Progenitor cell of endocrine pancreas (in vitro differentiated cells): ENCODE measurements around the gene COL23A1. TPM values are rescaled to one million over a fixed set of nuclear protein-coding genes. Genes with fewer than 3 reads are reported as not detected.

Experiments used
- DNase-seq: peaks from one replicate; pipeline ENCODE4 v3.0.0; 2021; ENCODE audit warnings: low spot score; ENCODE audit not compliant: unreplicated experiment
- H3K27ac Mint-ChIP-seq: 2 replicates; pipeline ENCODE4 v1.8.0; 2021; ENCODE audit warnings: mild to moderate bottlenecking, moderate library complexity, mixed read lengths
- H3K27me3 Mint-ChIP-seq: 2 replicates; pipeline ENCODE4 v1.8.0; 2021; ENCODE audit warnings: mixed read lengths
- H3K36me3 Mint-ChIP-seq: 2 replicates; pipeline ENCODE4 v1.8.0; 2022; ENCODE audit warnings: mixed read lengths; ENCODE audit not compliant: insufficient read depth
- H3K4me1 Mint-ChIP-seq: 2 replicates; pipeline ENCODE4 v1.8.0; 2021; ENCODE audit warnings: low read depth, mixed read lengths
- H3K4me3 Mint-ChIP-seq: 2 replicates; pipeline ENCODE4 v1.8.0; 2021; ENCODE audit warnings: low read depth, mild to moderate bottlenecking, moderate library complexity, mixed read lengths
- H3K9me3 Mint-ChIP-seq: 2 replicates; pipeline ENCODE4 v1.8.0; 2021; ENCODE audit warnings: low read depth, mixed read lengths
- CTCF ChIP-seq: fragments of 200-600 bp; sonication (generic); IDR thresholded peaks from one replicate; pipeline ENCODE4 v1.5.0; 2021; ENCODE audit warnings: antibody characterized with exemption, mild to moderate bottlenecking; ENCODE audit not compliant: unreplicated experiment
- total RNA-seq: library from RNA; stranded (reverse); gene quantifications from 2 replicates; pipeline ENCODE4 v1.2.1, GENCODE V29; 2021

The COL23A1 gene
- total RNA-seq, 1 donor from 2014 or later, result 0.36 TPM

GRCh38 chr5:178439493-178440180 is 150.6 kb downstream of the COL23A1 start:
- Mint-ChIP-seq H3K9me3 (no peaks in the 10 kb centered on the region), H3K36me3 (no peaks in the 10 kb centered on the region), H3K27ac (no peak overlapping the region), H3K27me3 (peaks cover 4% of the 10 kb centered on the region), H3K4me3 (no peak overlapping the region), H3K4me1 (no peaks in the 10 kb centered on the region)
- DNase-seq, result no peak
- TF ChIP-seq CTCF, result no peak

GRCh38 chr5:178438796-178439195 is 151.4 kb downstream of the COL23A1 start:
- H3K4me3 Mint-ChIP-seq, result no peak overlapping the region
- peaks cover 4% of the 10 kb centered on the region for H3K27me3 Mint-ChIP-seq
- DNase-seq, result no peak
- H3K27ac Mint-ChIP-seq, result no peak overlapping the region
- H3K9me3 Mint-ChIP-seq, result no peaks in the 10 kb centered on the region
- TF ChIP-seq CTCF, result no peak
- H3K36me3 Mint-ChIP-seq, result no peaks in the 10 kb centered on the region
- no peaks in the 10 kb centered on the region for H3K4me1 Mint-ChIP-seq

- no peaks in the 10 kb centered on the region for H3K4me1 Mint-ChIP-seq
- no peak for TF ChIP-seq CTCF
- no peak overlapping the region for H3K4me3 Mint-ChIP-seq
- DNase-seq, result no peak
- H3K27ac Mint-ChIP-seq, result no peak overlapping the region
- no peaks in the 10 kb centered on the region for H3K36me3 Mint-ChIP-seq
- no peaks in the 10 kb centered on the region for H3K9me3 Mint-ChIP-seq
- peaks cover 4% of the 10 kb centered on the region for H3K27me3 Mint-ChIP-seq
These were observed 152.7 kb downstream of the COL23A1 start for GRCh38 chr5:178437386-178438075.

- TF ChIP-seq CTCF, result no peak
- peaks cover 3% of the 10 kb centered on the region for H3K9me3 Mint-ChIP-seq
These were observed 153.8 kb downstream of the COL23A1 start for GRCh38 chr5:178436326-178436940.

GRCh38 chr5:178435321-178436238 is 154.6 kb downstream of the COL23A1 start:
- no peak for DNase-seq

More at GRCh38 chr5:178436326-178436940, 153.8 kb downstream of the COL23A1 start:
- Mint-ChIP-seq H3K4me3 (no peak overlapping the region), H3K36me3 (no peaks in the 10 kb centered on the region), H3K4me1 (no peaks in the 10 kb centered on the region), H3K27me3 (peaks cover 7% of the 10 kb centered on the region), H3K27ac (no peak overlapping the region)
- DNase-seq, result no peak

More at GRCh38 chr5:178435321-178436238, 154.6 kb downstream of the COL23A1 start:
- Mint-ChIP-seq H3K9me3 (peaks cover 5% of the 10 kb centered on the region), H3K4me1 (no peaks in the 10 kb centered on the region), H3K27ac (no peak overlapping the region), H3K4me3 (no peak overlapping the region), H3K36me3 (no peaks in the 10 kb centered on the region), H3K27me3 (peaks cover 13% of the 10 kb centered on the region)
- no peak for TF ChIP-seq CTCF
